ENCODE data around the gene STXBP5.

GRCh38 chr6:147416622-147417021, 212.4 kb downstream of the STXBP5 start:
- TF ChIP-seq CTCF (IDR thresholded peaks at IDR 0.05; ENCODE audit: low read length) (no peak), EZH2 (IDR thresholded peaks at IDR 0.05; ENCODE audit: borderline replicate concordance, low read length) (no peak)
